CD4-positive, alpha-beta T cell treated with Interleukin-17A for 4 hours (primary cell): ENCODE results near the gene CEP120.
A peak's percentile ranks its signal among the peaks of the same experiment; 100 is the strongest.
"Not testable (repeated sequence)": the region's sequence is repeated elsewhere in the genome, so short reads cannot be mapped to it uniquely, and the experiment has no call there.

Source experiments
- DNase-seq: peaks from one replicate; pipeline ENCODE4 v3.0.0-alpha.2; 2020; ENCODE audit warnings: mixed read lengths

The CEP120 gene

DNA sequence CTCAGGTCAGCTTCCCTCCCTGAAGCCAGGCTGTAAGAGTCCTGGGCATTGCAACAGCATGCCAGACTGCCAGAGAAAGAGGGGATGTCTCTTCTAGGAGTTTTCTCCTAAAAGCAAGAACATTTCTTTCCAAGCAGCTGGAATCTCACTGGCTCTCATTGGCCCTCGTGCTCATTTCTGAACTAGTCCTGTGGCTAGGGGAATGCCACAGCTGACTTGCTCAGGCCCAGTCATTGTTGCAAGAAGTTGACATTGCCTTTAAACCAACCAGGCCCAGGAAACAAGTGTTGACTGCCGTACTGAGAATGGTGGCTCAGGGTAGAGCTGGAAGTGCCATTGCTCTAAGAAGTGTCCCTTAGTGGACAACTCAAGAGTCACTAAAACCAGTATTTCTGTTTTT, 15.0 kb upstream of the CEP120 start:
- DNase-seq = no peak

DNA sequence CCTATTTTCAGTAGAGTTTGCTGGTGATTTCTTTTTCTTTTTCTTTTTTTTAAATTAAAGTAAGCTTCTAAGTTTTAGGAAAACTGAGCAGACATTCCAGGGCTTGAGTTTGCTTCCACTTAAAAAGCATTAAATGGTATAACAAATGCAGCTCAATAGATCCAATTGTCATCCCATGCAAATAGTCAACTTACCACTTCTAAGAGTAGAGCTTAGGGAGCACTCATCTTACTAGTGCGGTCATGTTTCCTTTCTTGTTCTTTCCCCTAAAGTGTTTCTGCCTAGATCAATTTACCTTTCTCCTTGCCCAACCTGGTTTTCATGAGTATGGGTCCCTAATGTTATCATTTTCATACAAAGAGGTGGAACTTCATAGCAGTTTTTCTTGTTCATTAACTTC, 13.0 kb upstream of the CEP120 start:
- no peak for DNase-seq

GRCh38 chr5:123434796-123435195, 11.6 kb upstream of the CEP120 start:
- no peak for DNase-seq

- DNase-seq = no peak
These were observed 10.4 kb upstream of the CEP120 start for GRCh38 chr5:123433596-123433995.

DNA sequence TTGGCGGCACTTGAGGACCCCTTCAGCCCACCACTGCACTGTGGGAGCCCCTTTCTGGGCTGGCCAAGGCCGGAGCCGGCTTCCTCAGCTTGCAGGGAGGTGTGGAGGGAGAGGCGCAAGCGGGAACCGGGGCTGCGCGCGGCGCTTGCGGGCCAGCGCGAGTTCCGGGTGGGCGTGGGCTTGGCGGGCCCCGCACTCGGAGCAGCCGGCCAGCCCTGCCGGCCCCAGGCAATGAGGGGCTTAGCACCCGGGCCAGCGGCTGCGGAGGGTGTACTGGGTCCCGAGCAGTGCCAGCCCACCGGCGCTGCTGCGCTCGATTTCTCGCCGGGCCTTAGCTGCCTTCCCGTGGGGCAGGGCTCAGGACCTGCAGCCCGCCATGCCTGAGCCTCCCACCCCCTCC, 7.2 kb upstream of the CEP120 start:
- DNase-seq = not testable (repeated sequence)

GRCh38 chr5:123429993-123430392, 6.8 kb upstream of the CEP120 start:
- no peak for DNase-seq

- DNase-seq = no peak
These were observed 6.2 kb upstream of the CEP120 start for GRCh38 chr5:123429221-123429954.

- DNase-seq = no peak
These were observed 5.5 kb upstream of the CEP120 start for GRCh38 chr5:123428521-123429220.

GRCh38 chr5:123427281-123427680, 4.1 kb upstream of the CEP120 start:
- DNase-seq = no peak

DNA sequence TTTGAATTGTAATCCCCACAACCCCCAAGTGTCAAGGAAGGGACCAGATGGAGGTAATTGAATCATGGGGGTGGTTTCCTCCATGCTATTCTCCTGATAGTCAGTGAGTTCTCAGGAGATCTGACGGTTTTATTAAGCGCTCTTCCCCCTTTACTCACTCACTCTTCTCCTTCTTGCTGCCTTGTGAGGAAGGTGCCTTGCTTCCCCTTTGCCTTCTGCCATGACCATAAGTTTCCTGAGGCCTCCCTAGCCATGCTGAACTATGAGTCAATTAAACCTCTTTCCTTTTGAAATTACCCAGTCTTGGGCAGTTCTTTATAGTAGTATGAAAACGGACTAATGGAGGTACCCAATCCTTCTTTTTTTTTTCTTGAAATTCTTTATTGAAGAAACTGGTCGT, 2.2 kb upstream of the CEP120 start:
- DNase-seq = no peak

DNA sequence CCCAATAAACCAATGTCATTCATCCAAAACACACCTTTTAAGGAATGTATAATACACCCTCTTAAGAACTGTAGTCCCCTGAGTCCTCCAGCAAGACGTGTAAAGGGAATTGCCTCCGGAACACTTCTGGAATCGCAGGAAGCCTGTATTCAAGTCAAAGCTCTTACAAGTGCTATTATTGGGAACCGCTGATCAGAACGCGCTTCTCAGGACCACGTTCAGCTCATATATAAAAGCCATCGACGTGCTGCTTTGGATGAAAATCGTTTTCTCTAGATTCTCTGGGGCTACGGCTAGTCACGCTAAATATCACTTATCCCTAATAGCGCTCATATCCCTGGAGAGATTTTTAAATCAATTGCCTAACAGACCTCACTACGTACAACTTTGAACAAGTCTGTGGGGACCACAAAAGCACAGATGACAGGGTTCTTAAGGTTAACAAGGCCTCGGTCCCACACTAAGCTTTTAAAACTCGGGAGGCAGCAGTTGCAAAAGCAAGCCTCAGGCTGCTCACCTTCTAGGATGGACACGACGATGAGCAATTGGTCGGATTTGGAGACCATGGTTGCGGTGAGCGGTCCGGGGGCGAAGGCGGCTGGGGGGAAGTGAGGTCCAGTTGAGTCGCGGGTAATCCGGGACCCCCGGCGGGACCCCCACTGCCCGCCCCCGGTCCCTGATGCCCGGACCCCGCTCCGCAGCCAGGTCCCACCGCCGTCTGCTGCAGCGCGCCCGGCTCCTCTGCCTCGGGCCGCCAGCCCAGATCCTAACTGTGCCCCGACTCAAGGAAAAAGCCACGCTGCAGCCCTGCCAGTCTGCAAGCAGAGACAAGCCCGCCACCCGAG, 548 bp downstream of the CEP120 start:
- DNase-seq = peak; percentile 34

- DNase-seq = no peak
These were observed 1.4 kb downstream of the CEP120 start for GRCh38 chr5:123421773-123422172.

- no peak for DNase-seq
These were observed 8.2 kb downstream of the CEP120 start for GRCh38 chr5:123414974-123415373.

DNA sequence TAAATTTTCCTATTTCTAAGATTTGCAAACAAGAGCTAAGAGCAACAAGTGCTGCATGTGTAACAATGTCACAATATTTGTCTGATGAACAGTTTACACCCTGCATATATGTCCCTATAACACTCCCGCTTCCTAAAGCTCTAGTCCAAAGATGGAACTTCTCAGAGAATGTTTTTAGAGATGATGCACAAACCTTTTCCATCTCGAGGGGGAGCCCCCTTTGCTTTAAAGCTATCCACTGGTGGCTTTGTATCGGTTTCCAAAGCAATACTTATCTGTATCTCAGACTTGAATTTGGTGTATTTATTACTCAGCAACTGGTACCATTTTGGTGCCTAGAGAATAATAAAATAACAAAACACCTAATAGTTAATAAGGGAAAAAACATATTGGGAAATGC, 11.0 kb downstream of the CEP120 start:
- no peak for DNase-seq

DNA sequence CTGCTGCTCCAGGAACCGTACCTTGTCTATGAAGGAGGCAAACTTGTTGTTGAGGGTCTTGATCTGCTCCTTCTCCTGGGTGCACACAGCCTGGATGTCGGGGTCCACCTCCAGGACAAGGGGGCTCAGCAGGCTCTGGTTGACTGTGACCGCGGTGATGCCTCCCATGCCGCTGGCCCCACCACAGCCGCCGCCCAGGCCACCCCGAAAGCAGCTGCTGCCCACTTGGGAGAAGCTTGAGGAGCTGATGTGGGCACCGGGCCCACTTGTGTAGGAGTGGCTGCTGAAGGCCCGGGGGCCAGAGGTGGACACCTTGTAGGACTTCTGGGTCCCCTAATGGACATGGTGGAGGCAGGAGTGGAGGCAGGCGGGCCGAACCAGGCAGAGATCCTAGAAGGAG, 21.2 kb downstream of the CEP120 start:
- DNase-seq = not testable (repeated sequence)

GRCh38 chr5:123401320-123401719, 21.9 kb downstream of the CEP120 start:
- DNase-seq = no peak

DNA sequence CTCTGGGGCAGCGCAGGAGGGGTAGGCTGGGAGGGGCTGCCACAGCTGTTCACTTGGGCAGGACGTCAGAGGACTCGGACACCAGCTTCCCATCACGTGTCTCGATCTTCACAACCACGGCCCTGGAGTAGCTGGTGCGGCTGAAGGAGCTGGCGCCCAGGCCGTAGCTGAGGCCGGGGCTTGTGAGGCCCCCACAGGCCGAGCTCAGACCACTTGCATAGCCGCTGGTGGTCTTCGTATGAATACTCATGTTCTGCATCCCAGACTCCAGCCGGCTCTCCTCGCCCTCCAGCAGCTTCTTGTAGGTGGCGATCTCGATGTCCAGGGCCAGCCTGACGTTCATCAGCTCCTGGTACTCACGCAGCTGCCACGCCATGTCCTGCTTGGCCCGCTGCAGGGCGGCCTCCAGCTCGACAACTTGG, 22.3 kb downstream of the CEP120 start:
- not testable (repeated sequence) for DNase-seq

DNA sequence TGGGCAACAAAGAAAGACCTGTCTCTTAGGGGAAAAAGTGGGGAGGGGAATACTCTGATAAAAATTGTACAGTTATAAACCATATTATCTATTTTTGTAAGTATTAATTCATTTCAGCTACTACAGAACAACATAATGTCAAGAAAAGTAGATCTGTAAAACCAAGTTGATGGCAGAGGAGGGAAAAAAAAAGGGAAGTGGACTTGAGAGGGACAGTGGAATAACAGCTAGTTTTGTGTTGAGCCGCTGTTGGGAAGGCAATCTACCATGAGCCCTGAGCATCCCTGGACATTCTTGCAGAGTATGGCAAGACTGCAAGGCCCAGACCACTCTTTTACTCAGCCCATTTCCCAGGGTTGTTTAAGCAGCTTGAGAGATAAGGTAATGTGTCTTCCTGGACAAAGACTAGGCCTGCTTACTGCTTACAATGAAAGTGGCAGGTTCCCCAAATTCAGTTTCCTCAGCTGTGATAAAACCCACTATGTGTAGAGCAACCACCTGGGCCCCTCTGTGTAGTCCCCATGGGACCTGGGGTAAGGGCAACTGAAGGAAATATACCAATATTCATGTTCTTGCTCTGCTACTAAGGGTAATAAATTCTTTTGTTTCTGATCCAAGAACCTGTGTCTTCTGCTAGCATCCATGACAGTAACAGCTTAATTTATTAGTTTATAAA, 25.0 kb downstream of the CEP120 start:
- DNase-seq = no peak

- no peak for DNase-seq
These were observed 25.7 kb downstream of the CEP120 start for GRCh38 chr5:123397538-123397937.

- DNase-seq = no peak
These were observed 32.2 kb downstream of the CEP120 start for GRCh38 chr5:123391009-123391408.

DNA sequence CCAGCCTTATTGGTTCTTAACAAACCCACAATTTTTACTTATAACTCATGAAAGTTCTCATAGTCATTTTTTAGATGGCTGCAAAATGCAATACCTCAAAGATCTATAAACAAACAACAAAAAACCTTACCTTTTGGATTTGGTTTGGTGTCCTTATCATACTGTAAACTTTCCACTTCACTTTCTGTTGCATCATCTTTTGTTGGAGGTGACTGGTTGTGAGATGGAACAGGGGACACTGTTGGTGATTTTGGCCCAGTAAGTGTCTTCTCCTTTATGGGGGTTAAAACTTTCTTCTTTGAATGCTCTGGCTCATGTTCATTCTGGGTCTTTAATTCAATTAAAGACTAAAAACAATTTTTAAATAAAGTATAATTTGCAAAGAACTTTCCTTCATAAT, 33.4 kb downstream of the CEP120 start:
- DNase-seq = no peak

GRCh38 chr5:123387313-123387712, 35.9 kb downstream of the CEP120 start:
- DNase-seq = no peak

DNA sequence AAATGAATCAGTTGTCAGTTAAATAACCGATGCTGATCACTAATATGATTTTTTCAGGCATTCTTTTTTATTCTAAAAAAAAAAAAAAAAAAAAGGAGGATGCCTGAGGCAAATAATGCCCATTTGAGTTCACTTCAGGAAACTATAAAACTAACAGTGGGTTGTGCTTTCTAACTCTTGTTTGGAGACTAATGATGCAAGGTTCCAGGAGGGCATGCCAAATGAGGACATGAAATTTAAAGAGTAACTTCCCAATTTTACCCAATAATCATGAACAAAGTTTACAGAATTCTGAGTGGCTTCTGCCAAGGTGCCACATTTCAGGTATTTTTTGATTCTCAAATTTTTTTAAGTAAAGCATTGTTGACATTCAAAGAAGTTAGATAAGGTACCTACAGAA, 41.0 kb downstream of the CEP120 start:
- DNase-seq = no peak
